GM21619 (cell line): ENCODE measurements around the gene ARF1.

Experiments
- ATAC-seq: cut with Tn5 transposase; IDR thresholded peaks from one replicate; pipeline ENCODE4 v1.9.1; 2021; ENCODE audit not compliant: unreplicated experiment

Gene ARF1

DNA sequence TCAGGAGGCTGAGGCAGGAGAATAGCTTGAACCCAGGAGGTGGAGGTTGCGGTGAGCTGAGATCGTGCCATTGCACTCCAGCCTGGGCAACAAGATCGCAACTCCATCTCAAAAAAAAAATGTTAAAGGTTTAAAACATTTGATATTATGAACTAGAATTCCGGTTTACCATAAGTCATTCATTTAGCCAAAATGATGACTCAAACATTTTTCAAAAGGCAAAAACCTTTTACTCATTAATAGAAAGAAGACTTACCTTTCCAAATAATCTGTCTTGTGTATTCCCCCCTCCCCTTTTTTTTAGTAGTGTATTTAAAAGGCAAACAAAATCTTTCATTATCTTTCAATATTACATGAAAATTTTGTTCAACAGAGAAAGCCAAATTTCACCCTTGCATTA lies 34.8 kb downstream of the ARF1 start:
- ATAC-seq = no peak

DNA sequence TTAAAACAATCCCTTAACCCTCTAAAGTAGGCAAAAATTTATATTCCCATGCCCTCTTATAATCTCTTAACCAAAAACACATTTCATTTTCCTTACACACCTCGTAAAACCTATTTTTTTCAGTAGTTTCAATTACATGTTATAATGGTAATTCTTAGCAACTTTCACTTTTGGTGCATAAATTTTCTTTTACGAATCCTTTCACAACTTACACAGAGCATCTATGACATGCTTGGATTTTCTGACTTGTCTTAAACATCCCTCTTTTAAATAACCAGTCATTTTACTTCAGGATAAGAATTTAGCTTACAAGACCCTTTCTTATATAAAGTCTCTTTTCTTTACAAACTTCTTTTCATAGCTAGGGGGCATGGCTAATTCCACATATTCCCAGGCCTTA lies 35.5 kb downstream of the ARF1 start:
- ATAC-seq = no peak

DNA sequence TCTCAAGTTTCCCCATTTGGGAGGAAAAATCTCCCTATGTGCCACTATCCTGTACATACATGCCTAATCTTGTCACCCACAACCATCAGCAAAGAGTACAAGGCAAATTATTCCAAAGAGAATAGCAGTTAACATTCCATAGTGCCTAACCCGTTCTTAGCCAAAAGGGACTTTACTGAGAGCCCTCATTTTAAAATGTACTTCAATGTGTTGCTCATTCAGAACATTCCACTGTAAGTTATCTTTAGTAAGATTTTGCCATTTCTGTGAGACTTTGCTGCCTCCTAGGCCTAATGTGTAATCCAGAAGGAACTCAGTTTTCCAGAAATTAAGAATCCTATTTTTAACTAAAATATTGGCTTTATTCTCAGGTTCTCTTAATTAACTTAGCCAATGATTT lies 37.8 kb downstream of the ARF1 start:
- no peak for ATAC-seq

DNA sequence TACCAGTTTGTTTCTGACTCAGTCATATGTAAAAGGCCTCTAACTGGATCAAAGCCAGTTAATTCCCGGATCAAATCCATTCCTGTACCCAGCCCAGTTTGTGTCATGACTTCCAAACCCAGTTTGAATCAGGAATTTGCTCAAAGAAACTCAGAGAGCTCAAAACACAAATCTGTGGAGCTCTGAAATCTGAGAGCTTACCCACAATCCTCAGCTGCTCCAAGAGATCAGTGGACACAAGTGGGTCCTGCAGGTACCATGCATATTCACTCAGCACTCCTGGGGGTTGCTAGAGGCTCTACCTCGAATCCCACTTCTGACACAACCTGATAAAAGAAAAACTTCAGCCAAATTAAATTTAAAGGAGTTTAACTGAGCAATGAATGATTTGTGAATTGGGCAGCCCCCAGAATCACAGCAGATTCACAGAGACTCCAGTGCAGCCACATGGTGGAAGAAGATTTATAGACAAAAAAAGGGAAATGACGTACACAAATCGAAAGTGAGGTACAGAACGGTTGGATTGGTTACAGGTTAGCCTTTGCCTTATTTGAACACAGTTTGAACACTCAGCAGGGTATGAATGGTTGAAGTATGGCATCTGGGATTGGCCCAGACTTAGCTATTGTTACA lies 38.5 kb downstream of the ARF1 start:
- no peak for ATAC-seq

DNA sequence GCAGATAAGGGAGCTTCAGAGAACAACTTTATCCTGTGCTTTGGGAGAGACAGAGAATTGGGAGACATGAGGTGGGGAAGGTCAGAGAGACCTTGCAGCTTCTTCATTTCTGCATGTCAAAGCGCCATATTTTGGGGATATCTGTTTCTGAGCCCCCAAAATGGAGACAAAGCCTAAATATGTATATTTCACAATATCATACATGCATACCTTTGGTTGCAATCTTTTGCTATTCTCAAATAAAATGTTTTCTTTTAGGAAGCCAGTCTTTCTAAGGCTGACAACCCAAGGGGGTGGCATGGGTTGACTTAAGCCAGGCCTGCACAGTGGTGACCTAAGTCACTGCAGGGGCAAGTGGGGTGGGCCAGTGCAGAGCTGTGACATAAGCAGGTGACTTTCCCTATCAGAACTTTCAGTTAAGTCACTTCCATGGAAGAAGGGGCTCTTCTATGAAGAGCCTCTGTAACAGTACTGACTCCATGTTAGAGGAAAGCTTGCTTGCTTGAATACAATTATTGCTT lies 40.5 kb downstream of the ARF1 start:
- no peak for ATAC-seq

DNA sequence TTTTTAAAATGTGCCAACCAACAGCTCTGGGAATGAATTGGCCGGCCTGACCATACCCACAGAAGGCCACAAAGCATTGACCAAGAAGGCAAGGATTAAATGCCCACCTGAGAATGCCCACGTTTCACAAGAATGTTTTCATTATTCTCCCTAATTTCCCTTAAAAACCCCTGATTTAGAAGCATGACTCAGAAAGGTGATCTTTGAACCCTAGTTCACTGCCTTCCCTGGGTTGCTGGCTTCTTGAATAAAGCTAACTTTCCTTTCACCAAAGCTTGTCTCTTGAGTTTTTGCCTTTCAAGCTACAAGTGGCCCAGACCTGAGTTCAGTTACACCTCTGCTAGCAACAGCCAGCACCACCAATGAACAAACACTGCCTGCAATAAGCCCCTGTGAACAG lies 41.0 kb downstream of the ARF1 start:
- ATAC-seq = no peak

DNA sequence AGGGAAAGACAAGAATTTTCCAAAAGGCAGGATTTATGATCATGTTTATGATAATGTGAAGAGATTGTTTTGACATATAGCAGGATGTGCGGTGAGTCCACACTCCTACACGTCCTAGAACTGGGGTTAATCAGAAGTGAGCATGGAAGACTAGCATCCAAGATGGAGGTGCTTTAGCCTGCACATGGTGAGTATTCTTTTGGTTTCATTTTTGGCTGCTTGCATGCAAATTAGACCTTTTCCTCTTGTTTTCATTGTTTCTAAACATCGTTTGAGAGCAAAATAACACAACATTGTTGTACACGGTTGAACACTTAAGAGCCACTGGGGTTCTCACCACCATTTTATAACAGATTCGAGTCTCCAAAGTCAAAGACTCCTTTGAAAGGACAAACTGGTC lies 42.7 kb downstream of the ARF1 start:
- no peak for ATAC-seq

DNA sequence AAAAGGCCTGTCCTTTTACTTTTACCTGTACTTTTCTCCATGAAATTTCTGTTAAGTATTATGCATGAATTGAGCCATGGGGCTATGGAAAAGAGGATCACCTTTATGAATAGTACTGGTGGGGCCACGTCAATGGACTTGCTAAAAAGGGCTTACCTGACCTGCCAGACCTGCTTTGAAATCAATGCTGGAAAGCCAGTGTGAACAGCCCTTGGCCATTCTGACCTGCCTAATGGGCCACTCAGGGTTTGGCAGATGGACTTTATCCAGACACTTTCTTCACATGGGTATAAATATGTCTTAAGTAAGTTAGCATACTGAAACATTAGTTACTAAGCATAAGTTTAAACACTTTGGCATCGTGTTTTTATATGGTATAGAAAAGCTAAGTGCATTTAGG lies 49.3 kb downstream of the ARF1 start:
- ATAC-seq = no peak

DNA sequence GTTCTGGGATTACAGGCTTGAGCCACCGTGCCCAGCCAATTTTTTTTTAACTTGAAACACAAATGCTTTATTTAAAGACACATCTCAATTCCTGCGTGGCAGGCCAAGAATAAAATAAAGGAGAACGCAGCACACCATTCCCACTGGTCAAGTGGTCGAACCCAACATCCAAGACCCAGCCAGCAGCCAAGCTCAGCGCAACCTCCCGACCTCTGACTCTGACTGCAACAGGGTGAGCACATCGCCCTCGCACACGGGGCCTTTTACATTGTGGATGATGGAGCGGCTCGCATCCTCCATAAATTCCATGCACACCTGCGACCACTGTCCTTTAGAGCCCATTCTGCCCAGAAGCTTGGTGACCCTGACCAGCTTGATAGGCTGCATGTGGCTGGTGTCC lies 52.1 kb downstream of the ARF1 start:
- no peak for ATAC-seq

DNA sequence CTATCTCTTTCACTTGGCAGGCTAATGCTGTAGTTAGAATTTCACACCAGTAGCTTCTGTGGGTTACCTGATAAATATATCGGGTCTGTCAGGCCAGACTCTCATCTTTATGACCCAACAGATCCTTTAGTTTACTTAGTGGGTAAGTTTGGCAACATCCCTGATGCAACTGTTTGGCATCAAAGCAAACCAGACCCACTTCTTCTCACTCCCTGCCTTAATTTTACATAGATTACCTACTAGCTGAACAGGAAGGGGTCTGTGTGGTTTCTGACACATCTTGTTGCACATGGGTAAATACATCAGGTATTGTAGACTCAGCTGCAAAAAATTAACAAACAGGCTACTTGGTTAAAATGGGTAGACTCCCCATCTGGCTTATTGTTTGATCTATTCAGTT lies 54.4 kb downstream of the ARF1 start:
- no peak for ATAC-seq

DNA sequence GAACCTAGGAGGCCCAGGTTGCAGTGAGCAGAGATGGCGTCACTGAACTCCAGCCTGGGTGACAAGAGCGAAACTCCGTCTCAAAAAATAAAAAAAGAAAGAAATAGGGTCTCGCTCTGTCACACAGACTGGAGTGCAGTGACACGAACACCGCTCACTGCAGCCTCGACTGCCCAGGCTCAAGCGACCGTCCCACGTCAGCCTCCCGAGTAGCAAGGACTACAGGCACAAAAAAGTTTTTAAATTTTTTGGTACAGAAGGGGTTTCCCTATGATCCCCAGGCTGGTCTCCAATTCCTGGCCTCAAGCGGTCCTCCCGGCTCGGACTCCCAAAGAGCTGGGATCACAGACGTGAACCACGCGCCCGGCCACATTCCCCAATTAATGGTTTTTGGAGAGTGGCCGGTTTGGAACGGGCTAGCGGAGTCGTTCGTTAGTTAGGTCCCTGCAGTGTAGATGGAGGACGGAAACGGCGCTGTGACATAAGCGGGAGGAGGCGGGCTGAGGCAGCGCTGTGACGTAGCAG lies 57.0 kb downstream of the ARF1 start:
- no peak for ATAC-seq

DNA sequence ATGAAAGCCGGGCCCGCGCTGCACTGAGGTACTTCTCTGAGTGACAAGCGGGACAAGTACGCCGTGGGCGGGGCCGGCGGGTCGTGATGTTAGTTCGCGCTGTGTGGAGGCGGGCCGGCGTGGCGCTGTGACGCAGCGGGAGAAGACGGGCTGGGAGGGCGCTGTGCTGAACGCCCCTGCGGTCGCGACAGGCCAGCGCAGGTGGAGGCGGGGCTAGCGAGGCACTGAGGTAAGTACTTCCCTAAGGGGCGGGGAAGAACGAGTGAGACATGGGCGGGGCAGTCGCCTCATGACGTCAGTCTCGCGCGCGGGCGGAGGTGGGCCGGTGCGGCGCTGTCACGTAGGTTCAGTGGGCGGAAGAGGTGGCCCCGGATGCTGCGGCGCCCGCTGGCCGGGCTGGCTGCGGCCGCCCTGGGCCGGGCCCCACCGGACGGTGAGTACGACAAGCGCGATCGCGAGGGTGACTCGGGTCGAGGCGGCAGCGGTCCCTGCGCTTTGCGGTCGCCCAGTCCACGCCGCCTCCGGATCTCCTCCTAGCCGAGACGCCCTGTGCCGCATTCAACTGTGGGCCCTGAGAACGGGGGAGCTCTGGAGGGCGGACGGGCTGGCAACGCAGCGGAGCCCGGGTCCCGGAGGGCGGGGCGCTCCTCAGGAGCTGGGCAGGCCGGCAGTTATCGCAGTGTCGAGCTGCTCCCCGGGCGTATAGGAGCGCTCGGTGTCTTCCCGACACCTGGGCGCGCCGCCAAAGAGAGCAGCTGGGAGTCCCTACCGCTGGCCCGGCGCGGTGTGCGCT lies 57.6 kb downstream of the ARF1 start, which contains the start of gene GUK1:
GUK1 (plus strand) TSS at position 349 of the 793 bp plus-strand sequence; CDS start at position 373, 24 bp downstream.
- peak; percentile 91 for ATAC-seq

DNA sequence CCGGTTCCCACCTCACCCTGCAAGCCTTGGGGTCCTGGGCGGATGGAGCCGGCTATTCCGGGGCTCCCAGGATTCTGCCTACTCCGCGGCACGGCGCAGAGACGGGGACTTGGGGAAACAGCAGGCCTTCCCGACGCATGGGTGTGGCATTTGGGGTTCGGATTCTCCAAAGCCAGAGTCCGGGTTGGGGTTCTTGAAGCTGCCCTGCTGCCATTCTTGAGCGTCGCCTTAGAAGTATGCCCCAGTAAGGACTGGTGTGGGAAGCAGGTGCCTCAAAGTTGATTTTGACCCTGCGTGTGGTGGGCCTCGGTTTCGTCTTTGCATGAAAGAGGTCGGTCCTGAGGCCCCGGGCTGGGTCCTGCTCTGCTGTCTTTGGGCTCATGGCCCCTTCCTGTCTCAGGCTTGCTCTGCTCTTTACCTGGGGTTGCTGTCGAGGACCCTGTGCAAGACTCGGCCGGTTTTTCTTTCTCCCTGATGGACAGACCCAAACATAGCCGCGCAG lies 58.3 kb downstream of the ARF1 start:
- ATAC-seq = no peak

DNA sequence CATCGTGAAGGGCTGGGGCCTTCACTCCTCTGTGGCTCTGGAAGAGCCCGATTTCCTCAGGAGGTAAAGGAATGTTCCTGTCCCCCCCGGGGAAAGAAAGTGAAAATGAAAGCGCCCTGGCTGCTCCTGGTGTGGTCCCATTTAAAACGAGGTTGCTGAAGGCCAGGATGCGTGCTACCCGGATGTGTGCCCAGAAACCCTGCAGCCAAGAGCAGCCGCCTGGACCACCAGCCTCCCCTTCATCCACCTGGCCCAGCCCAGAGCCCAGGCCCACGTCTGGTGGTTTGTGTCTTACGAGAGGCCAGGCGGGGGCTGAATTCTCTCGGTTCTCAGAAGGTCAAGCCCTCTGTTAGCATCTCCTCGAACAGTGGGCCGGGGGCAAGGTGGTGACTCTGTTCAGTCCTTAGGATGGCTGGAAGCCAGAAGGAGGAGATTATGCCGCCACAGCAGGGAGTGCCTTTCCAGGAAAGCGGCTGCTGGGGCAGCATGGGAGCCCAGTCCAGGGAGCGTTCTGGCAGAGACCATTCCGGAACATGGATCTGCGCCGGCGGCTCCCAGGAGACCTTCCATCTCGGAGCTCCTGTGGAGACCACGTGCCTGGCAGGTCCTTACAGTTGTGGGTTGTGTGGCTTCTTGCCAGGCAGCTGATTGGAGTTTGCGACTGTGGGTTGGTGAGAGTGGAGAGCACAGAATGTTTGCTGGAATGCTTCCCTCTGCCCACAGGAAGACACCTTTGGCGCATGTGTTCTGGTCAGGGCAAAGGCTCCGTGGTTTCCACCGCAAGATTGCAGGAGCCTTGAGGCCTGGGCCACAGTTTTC lies 58.9 kb downstream of the ARF1 start:
- ATAC-seq = no peak

DNA sequence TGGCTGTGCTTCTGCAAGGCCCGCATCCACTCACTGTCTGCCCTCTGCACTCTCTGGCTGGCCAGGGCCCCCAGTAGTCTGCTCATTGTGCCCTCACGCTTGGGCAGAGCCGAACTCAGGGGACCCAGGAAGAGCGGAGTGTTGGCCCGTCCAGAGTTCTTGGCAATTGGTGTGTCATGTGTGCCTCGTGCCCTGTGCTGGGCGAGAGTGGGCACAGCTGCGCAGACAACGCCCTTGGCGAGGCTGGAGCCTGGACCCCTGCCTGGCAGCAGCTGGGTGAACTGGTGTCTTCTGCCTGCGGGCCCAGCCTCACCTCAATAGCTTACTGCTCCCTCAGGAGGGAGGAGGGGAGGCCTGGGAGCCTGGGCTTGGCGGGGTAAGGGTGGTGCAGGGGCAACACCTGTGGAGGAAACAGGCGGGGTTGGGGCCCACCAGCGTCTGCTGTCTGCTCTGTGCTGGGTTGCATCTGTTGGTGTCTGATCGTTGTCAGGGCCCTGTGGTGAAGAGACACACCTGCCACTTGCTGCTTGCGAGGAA lies 59.7 kb downstream of the ARF1 start:
- no peak for ATAC-seq

DNA sequence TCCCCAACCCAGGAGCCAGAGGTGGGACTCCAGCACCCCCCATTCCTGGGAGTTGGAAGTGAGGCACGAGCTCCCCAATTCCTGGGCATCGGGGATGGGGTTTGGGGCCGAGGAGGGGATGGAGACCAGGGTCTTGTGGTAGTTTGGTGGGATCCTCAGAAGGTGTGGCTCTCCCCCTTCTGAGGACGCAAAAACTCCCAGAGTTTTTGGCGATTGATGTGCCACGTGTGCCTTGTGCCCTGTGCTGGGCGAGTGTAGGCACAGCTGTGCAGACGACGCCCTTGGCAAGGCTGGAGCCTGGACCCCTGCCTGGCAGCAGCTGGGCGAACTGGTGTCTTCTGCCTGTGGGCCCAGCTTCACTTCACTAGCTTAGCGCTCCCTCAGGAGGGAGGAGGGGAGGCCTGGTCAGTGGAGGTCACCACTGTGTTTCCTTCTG lies 60.2 kb downstream of the ARF1 start:
- ATAC-seq = no peak

DNA sequence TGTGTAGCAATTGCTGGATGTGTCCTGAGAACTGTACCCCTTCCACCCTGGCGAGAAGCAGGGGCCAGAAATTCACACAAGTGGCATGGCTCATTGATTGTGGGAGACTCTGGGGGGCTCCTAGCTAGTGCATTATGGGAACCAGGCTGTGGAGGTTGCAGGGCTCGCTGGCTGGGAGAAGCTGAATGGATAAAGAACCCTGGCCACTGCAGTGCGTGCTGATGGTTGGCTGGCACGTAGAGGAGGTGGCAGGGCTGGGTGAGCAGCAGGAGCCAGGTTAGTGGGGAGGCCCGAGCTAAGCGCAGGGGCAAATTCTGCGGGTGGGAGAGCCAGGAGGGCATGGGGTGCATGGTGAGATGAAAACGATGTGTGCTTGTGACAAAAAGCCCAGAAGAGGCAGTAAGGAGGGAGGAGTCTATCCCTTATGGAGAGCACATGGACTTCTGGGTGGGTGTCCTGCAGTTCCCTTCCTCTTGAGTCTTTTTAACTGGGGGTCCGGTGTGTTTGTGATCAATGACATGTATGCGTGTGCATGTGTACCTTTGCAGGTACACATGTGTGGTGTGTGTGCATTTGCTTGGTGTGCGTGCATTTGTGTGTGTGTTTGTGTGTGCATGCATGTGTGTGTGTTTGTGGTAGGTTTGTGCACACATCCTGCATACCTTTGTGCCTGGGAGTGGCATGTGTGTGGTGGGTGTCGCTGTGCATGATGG lies 61.1 kb downstream of the ARF1 start:
- ATAC-seq = no peak

DNA sequence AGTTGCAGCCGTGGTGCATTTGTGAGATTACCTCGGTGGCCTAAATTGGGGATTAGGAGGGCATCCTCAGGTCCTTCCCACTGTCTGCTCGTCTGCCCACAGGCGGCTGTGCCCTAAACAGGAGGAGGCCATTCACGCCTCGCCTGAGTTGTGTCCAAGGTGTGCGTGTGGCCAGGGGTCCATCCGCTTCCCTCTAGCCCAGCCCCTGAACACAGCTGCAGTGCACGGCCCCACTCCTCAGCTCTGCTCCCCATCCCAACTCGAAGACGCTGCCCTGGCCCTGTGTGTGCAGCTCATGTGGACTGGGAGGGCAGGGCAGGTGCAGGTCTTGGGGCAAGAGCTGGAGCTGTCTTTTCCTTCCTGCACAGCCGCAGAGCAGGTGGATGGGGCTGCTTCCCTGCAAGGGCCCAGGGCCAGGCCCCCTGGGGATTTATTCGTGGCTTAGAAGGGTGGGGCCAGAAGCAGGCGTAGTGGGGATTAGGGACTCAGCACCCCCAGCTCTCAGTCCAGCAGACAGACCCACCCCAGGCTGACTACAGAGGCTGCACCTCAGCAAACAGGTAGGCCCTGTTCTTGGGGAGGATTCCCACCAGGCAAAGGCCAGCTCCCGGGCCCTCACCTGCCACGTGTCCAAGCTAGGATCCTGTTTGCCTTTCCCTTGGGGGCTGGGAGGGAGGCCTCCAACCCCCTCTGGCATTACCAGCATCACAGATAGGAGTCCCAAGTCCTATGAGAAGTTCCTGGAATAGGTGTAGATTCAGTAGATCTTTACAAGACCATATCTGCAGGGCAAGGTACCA lies 61.9 kb downstream of the ARF1 start:
- ATAC-seq = no peak

DNA sequence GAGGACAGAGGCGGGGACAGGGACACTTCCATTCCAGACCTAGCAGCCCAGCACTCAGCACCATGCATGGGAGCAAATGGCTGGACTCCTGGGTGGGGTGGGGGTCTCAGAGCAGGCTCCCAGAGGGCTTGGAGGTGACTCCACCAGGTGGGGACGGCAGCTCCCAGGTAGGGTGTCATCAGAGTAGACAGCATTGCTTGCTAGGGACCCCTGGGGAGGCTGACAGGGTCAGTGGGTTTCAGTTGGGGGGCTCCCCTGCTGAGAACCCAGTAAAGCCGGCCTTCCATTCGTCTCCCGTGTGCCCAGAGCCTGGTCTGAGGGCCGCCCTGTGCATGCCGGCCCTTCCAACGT lies 62.5 kb downstream of the ARF1 start:
- ATAC-seq = no peak
